KBM-7 (cell line): ENCODE measurements around the gene CD300A.

Experiments used
- DNase-seq: peaks from one replicate; pipeline ENCODE4 v3.0.0-alpha.2; 2015
- in situ Hi-C: fragments of 300-500 bp; cut with MboI; formaldehyde crosslinking; loops from 2 replicates; pipeline ENCODE4 v1.14.3; 2020; ENCODE audit warnings: low sequenced_read_pairs, low pct_unique_long_range_greater_than_20kb, mixed read lengths

Gene CD300A

GRCh38 chr17:74466111-74466827, at the start of gene CD300A:
Gene CD300A, plus strand, starts transcription at chr17:74466634. Its CDS starts 70 bp downstream, at chr17:74466704.
- DNase-seq = peak; percentile 95

DNA sequence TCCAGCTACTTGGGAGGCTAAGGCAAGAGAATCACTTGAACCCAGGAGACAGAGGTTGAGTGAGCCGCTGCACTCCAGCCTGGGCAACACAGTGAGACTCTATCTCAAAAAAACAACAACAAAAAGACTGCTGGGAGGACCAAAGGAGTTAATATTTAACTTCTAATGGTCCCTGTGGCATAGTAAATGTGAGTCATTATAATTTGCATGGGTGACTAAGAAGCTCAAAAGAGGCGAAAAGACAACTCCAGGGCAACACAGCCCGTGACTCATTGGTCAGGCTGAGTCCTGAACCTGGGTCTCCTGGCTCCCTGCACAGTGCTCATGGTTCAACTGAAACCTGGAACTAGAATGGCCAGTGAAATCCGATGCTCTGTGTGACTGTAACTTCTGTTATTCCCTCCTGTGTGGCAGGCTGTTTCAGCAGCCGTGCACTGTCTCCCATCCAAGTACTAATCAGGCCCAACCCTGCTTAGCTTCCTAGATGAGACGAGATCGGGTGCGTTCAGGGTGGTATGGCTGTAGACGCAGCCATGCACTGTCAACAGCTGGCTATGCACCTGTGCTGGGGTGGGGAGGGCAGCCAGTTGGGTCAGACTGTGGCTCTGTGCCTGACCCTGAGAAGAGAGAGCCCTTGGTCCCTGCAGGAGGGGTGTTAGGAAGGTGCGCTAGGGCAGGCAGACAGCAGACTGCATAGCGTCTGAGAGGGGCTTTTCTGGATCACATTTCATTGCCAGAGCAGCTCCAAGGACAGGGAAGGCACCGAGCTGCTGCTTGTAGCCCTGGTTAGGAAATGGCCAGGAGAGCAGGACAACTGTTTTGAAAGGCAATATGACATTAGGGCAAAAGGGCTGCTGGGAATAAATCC, 49.0 kb upstream of the CD300A start:
- in situ Hi-C loops = no loop called here
- DNase-seq = no peak

More at GRCh38 chr17:74466111-74466827, at the start of gene CD300A:
- in situ Hi-C loops = no loop called here

GRCh38 chr17:74419928-74420411, 46.5 kb upstream of the CD300A start:
- in situ Hi-C loops = no loop called here
- no peak for DNase-seq

DNA sequence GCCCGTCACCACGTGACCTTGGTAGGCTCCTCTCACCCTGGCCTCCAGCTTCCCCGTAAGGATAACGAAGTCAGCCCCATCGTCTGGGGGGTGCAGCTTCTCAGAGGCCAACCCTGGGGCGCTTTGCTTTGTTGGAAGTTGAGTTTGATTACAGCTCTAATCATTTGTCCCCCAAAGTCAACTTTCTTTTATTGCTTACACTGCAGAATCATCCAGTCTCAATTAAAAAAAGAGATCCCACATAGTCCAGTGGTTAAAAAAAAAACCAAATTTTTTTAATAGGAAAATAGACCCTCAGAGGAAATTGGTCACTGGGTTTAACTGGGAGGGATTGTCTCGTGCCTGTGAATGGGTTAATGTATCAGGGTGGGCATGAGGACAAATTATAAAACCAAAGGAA, 42.3 kb upstream of the CD300A start:
- no peak for DNase-seq
- in situ Hi-C loops = no loop called here

GRCh38 chr17:74424657-74425056, 41.8 kb upstream of the CD300A start:
- DNase-seq = no peak
- in situ Hi-C loops = no loop called here

DNA sequence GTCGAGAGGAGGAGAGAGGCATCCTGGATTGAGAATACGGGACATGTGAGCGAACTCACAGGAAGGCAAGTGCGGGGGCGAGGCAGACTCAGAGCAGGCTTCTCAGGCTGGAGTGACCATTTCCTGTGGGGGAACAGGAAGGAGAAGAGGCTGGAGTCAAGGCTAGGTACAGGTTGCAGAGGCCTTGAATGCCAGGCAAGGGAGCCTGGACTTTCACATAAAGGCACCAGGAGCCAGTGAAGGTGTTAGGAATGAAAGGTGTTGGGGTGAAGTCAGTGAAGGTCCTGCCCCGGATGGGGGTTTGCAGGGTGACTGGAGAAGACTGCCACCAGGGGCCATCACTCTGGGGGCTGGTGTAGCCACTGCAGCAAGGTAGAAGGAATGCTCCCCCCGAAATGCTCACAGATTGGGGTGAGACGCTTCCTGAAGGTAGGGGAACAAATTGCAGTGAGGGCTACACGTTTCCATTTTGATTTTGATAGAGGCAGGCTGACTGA, 39.8 kb upstream of the CD300A start:
- in situ Hi-C loops = no loop called here
- peak; percentile 35 for DNase-seq

DNA sequence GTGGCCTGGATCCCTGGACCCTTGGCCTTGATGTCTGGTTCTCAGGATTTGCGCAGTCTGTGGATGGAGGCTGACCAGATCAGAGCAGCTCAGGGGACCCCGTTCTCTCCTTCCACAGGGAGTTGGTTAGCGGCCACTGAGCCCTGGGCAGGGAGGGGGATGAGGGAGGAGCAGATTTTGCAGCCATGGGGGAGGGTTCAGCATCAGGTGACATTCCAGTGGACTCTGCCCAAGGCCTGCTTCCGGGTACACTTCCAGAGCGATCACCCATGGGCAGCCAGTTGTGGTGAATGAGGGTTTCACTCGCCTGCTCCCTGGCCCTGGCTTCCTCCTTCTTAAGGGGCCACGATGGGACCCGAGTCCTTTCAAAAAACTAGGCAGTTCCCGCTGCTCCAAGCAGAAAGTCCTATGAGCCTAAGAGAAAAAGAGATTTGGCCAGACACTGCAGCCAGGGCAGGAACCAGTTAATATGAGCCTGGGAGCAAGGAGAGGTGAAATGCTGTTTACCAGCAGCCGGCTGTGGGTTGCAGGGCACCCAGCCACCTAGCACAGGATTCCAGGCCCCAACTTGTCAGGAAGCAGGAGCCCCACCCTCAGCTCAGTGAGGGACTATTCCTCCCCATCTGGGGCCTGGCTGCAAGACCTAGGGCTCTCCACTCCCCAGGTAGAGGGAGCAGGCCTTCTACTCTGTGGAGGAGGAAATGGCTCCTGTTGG, 39.2 kb upstream of the CD300A start:
- in situ Hi-C loops = no loop called here
- DNase-seq = no peak

- no peak for DNase-seq
- in situ Hi-C loops = no loop called here
Observed at GRCh38 chr17:74427763-74428153, 38.7 kb upstream of the CD300A start.

- peak; percentile 69 for DNase-seq
- in situ Hi-C loops = no loop called here
Observed at GRCh38 chr17:74429604-74430384, 36.6 kb upstream of the CD300A start.

GRCh38 chr17:74430385-74430705, 36.1 kb upstream of the CD300A start:
- in situ Hi-C loops = no loop called here
- DNase-seq = no peak

- DNase-seq = peak; percentile 90
- in situ Hi-C loops = no loop called here
Observed at GRCh38 chr17:74430706-74431567, 35.5 kb upstream of the CD300A start.

DNA sequence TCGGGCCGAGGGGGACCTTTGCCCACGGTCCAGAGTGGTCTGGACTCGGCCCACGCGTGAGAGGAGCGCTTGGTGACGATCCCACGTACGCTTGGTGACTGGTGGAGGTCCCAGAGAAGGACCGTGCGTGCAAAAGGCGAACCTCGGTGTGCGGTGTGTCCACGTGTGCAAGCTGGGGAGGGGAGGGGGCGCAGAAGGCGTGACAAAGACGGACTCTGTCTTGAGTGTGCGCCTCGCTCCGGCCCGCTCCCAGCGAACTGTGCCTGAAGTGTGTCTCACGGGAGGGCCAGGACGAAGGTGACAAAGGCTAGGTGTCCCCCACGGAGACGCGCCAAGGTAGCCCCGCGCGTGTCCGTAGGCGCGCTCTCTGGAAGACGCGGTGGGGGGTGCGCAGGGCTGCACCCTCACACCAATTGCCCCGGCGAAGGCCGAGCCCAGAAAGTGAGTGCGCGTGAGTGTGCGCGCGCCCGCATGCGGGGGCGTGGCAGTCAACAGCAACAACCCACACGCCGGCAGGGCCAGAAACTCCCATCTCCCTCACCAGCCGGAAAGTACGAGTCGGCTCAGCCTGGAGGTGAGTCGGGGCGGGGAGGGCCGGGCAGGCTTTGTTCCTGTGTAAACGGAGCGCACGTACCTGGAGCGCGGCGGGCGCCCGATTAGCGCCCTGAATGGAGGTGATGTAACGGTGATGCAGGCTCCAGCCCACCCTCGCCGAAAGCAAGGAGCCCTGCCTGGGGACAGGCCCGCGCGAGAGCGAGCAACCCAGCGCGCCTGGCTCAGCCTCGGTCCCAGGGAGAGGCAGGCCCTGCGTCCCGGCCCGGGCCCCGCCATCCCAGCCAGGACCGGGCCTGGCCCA, 34.6 kb upstream of the CD300A start, which contains the start of gene GPRC5C:
TSS of gene GPRC5C (plus strand) at position 521 of the 856 bp plus-strand sequence. CDS start 7,689 bp downstream, outside the sequence.
- peak; percentile 83 for DNase-seq
- in situ Hi-C loops = no loop called here

DNA sequence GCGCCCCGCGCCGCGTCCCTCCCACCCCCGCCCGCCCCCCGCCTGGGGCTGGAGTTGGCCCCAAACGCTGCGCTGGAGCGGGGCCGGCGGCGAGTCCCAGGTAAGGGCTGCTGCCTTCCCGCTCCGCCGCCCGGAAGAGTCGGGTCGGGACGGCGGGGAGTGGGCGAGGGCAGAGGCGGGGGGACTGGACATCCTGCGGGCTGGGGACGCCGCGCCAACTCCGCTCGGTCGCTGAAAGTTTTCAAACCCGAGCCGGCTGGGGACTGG, 34.1 kb upstream of the CD300A start:
- no peak for DNase-seq
- in situ Hi-C loops = no loop called here

DNA sequence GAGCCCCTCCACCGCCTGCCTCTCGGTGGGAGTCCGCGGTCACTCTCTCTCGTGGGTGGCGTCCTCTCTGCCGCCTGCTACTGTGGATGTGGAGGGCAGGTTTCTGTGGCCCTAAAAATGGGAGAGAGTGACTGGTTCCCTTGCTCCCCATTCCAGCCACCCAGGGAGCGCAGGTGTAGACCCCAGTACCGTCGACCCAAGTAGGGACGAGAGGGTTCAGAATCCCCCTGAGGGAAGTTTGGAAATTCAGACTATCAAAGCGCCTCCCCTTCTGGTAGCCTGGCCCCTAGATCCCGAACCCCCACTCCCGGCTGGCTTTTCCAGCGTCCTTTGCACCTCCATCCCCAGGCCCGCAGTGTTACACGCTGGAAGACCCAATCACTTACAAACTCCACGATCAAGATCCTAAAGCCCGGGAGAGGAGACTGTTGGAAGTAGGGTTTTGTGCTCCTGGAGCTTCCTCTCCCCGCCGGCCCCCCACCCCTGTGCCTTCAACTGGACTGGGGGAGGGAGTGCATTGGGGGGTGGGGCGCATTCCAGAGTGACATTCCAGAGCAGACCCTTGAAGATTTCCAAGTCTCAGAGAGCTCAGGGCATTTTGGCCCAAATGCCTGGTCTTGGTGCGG, 33.6 kb upstream of the CD300A start:
- in situ Hi-C loops = no loop called here
- no peak for DNase-seq

- DNase-seq = no peak
- in situ Hi-C loops = no loop called here
Observed at GRCh38 chr17:74433421-74434121, 32.9 kb upstream of the CD300A start.

GRCh38 chr17:74435775-74436359, 30.6 kb upstream of the CD300A start:
- in situ Hi-C loops = no loop called here
- no peak for DNase-seq
